Fibroblast of lung (primary cell): ENCODE measurements around the gene RBM33. TPM values are rescaled to one million over a fixed set of nuclear protein-coding genes. Genes with fewer than 3 reads are reported as not detected.

Source experiments
- DNase-seq, 2 donors: peaks; one replicate each; pipeline versions ENCODE4 v3.0.0 to v3.0.0-alpha.2; 2010; ENCODE audit warnings: low read depth in 2 of 2
- H2AFZ ChIP-seq: 2 replicates; pipeline ENCODE4 v1.5.1; 2012; ENCODE audit warnings: low read length, control low read depth, inconsistent platforms
- H3K27ac ChIP-seq: 2 replicates; pipeline ENCODE4 v1.5.1; 2011; ENCODE audit warnings: low read length, control low read depth; ENCODE audit not compliant: insufficient read depth
- H3K27me3 ChIP-seq: 2 replicates; pipeline ENCODE4 v1.5.1; 2011; ENCODE audit warnings: mild to moderate bottlenecking, low read length; ENCODE audit not compliant: control insufficient read depth, insufficient read depth
- H3K36me3 ChIP-seq: 2 replicates; pipeline ENCODE4 v1.5.1; 2011; ENCODE audit warnings: low read length; ENCODE audit not compliant: control insufficient read depth, insufficient read depth
- H3K4me1 ChIP-seq: 2 replicates; pipeline ENCODE4 v1.5.1; 2011; ENCODE audit warnings: low read length; ENCODE audit not compliant: control insufficient read depth, insufficient read depth; ENCODE audit errors: extremely low read depth
- H3K4me2 ChIP-seq: 2 replicates; pipeline ENCODE4 v1.5.1; 2011; ENCODE audit warnings: low read length, control low read depth; ENCODE audit not compliant: insufficient read depth; ENCODE audit errors: extremely low read depth
- H3K4me3 ChIP-seq, 4 experiments: fragments of 200-600 bp in 1 of 4; sonication (generic) in 1 of 4; replicated peaks in 1 of 4; 2 replicates each; pipeline ENCODE4 v1.5.1; 2011 to 2016; ENCODE audit warnings: low read length in 4 of 4, low read depth in 3 of 4, mild to moderate bottlenecking in 3 of 4, control low read depth in 2 of 4, inconsistent platforms in 1 of 4, mixed read lengths in 1 of 4; ENCODE audit not compliant: insufficient read depth in 1 of 4; ENCODE audit errors: control extremely low read depth in 1 of 4
- H3K79me2 ChIP-seq: 2 replicates; pipeline ENCODE4 v1.5.1; 2012; ENCODE audit warnings: mild to moderate bottlenecking, low read length, inconsistent platforms; ENCODE audit not compliant: control insufficient read depth, insufficient read depth
- H3K9ac ChIP-seq: 2 replicates; pipeline ENCODE4 v1.5.1; 2011; ENCODE audit warnings: mild to moderate bottlenecking, low read length, control low read depth; ENCODE audit not compliant: insufficient read depth
- H3K9me3 ChIP-seq: 2 replicates; pipeline ENCODE4 v1.5.1; 2012; ENCODE audit warnings: low read depth, low read length; ENCODE audit not compliant: control insufficient read depth, insufficient read depth
- H4K20me1 ChIP-seq: 2 replicates; pipeline ENCODE4 v1.5.1; 2011; ENCODE audit warnings: low read length; ENCODE audit not compliant: control insufficient read depth, insufficient read depth; ENCODE audit errors: extremely low read depth
- CTCF ChIP-seq, 2 donors: IDR thresholded peaks in 1 of 2; conservative IDR thresholded peaks in 1 of 2; 1 replicate in 1 of 2; 2 replicates in 1 of 2; pipeline ENCODE4 v1.5.1; 2011 to 2012; ENCODE audit warnings: low read length in 2 of 2, control low read depth in 1 of 2, inconsistent platforms in 1 of 2, low read depth in 1 of 2, mild to moderate bottlenecking in 1 of 2
- EZH2 ChIP-seq: IDR thresholded peaks from 2 replicates; pipeline ENCODE4 v1.5.1; 2012; ENCODE audit warnings: low read length, control low read depth, mild to moderate bottlenecking; ENCODE audit errors: missing control alignments
- polyA plus RNA-seq, 2 donors: library from polyadenylated mRNA; depleted of rRNA in 1 of 2; stranded (reverse) in 1 of 2; unstranded in 1 of 2; fragments of >200 nt; gene quantifications; 2 replicates each; pipeline ENCODE4 v1.2.1, GENCODE V29; 2011 to 2012; ENCODE audit warnings: missing spikeins in 1 of 2
- total RNA-seq: library from RNA; depleted of rRNA; stranded (reverse); fragments of >200 nt; gene quantifications from 2 replicates; pipeline ENCODE4 v1.2.1, GENCODE V29; 2014

Gene RBM33
- total and polyA plus RNA-seq, 2 donors (not counting 1 experiment from before 2014, with no cell fraction given): 6.9 to 33.2 TPM

- no peaks in the 10 kb centered on the region for H3K79me2 ChIP-seq
- H3K4me1 ChIP-seq: no peaks in the 10 kb centered on the region
- no peak overlapping the region for H3K4me3 ChIP-seq
- TF ChIP-seq EZH2 (no peak), CTCF (conservative IDR thresholded peaks at IDR 0.05 in 1 of 2, IDR thresholded peaks at IDR 0.05 in 1 of 2; ENCODE audit: low read depth in 1 of 2, low read length in 2 of 2) (no peak)
- H2AFZ ChIP-seq: no peak overlapping the region
- no peak overlapping the region for H3K9ac ChIP-seq
- H3K27me3 ChIP-seq: no peaks in the 10 kb centered on the region
- DNase-seq: no peak
- H4K20me1 ChIP-seq: no peaks in the 10 kb centered on the region
- no peaks in the 10 kb centered on the region for H3K9me3 ChIP-seq
- H3K4me2 ChIP-seq: no peak overlapping the region
- no peaks in the 10 kb centered on the region for H3K36me3 ChIP-seq
- H3K27ac ChIP-seq: no peak overlapping the region
These were observed 13.3 kb upstream of the RBM33 start for GRCh38 chr7:155631155-155631554.

GRCh38 chr7:155635817-155636216, 8.6 kb upstream of the RBM33 start:
- no peak overlapping the region for H2AFZ ChIP-seq
- H3K9me3 ChIP-seq: no peaks in the 10 kb centered on the region
- no peaks in the 10 kb centered on the region for H3K4me1 ChIP-seq
- no peak overlapping the region for H3K4me2 ChIP-seq
- TF ChIP-seq EZH2: no peak
- no peak for TF ChIP-seq CTCF (conservative IDR thresholded peaks at IDR 0.05 in 1 of 2, IDR thresholded peaks at IDR 0.05 in 1 of 2; ENCODE audit: low read depth in 1 of 2, low read length in 2 of 2)
- no peaks in the 10 kb centered on the region for H3K27me3 ChIP-seq
- H3K4me3 ChIP-seq: no peak overlapping the region
- no peak overlapping the region for H3K27ac ChIP-seq
- H3K9ac ChIP-seq: no peak overlapping the region
- no peaks in the 10 kb centered on the region for H3K79me2 ChIP-seq
- no peak for DNase-seq
- H3K36me3 ChIP-seq: no peaks in the 10 kb centered on the region
- H4K20me1 ChIP-seq: no peaks in the 10 kb centered on the region

GRCh38 chr7:155637155-155637554, 7.3 kb upstream of the RBM33 start:
- Histone ChIP-seq H3K27ac (no peak overlapping the region), H3K9me3 (no peaks in the 10 kb centered on the region), H3K79me2 (no peaks in the 10 kb centered on the region), H3K4me1 (no peaks in the 10 kb centered on the region), H3K36me3 (peaks cover 2% of the 10 kb centered on the region), H2AFZ (no peak overlapping the region), H4K20me1 (no peaks in the 10 kb centered on the region), H3K27me3 (no peaks in the 10 kb centered on the region), H3K4me3 (no peak overlapping the region), H3K9ac (no peak overlapping the region), H3K4me2 (no peak overlapping the region)
- no peak for DNase-seq
- TF ChIP-seq EZH2: no peak
- TF ChIP-seq CTCF (conservative IDR thresholded peaks at IDR 0.05 in 1 of 2, IDR thresholded peaks at IDR 0.05 in 1 of 2; ENCODE audit: low read depth in 1 of 2, low read length in 2 of 2): no peak
